GM20431 (cell line): ENCODE results near the gene CFAP141.

Source experiments
- in situ Hi-C: fragments of 300-500 bp; cut with MseI, MboI; formaldehyde crosslinking; loops from one replicate; pipeline ENCODE4 v1.15.0; 2020; ENCODE audit warnings: low sequenced_read_pairs; ENCODE audit not compliant: unreplicated experiment

CFAP141 gene

DNA sequence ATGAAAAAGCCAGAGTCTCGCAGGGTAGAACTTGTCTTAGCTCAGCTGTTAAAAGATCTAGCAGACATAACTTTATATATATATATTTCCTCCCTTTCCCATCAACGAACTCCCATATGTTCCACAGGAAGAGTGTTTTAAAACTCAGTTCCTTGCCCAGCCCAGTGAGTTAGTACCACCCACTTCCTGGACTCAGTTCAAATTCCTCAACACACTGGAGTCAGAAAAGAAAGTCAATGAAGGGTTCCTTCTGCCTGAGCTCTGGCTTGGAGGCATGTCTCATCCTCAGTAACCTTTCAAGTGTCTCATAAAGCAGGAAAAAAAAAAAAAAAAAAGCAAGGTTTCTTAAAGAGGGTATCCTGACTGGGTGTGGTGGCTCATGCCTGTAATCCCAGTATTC lies 29.8 kb downstream of the CFAP141 start:
- in situ Hi-C loops, result no loop called here

DNA sequence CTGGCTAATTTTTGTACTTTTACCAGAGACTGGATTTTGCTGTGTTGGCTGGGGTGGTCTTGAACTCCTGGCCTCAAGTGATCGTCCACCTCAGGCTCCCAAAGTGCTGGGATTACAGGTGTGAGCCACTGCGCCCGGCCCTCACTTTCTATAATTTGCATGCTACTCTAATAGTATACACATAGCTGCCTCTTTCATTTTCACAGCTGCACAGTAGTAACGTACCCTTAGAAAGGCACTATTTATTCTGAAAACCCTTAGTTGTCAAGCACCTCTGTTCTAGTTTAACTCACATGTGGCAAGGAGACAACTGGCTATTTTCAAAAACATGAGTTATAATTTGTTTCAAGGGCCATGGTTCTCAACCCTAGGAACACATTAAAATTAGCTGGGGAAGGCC lies 31.5 kb downstream of the CFAP141 start:
- in situ Hi-C loops, result no loop called here

DNA sequence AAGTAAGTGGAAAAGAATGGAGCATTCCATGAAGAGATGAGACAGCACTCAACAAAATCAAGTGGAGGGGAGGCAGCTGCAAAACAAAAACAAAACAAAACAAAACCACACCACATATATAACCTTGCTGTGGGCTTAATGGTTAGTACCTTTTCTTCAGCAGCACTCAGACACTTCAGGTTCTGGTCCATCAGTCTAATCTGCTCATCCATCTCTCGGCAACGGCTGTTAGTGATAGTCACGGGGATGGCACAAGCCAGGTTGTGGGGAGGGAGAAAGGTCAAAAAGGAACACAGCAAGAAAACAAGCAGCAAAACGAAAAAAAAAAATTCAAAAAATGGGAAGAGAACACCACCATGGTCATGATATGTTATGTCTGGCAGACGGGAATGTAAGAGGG lies 34.3 kb downstream of the CFAP141 start:
- in situ Hi-C loops, result no loop called here

DNA sequence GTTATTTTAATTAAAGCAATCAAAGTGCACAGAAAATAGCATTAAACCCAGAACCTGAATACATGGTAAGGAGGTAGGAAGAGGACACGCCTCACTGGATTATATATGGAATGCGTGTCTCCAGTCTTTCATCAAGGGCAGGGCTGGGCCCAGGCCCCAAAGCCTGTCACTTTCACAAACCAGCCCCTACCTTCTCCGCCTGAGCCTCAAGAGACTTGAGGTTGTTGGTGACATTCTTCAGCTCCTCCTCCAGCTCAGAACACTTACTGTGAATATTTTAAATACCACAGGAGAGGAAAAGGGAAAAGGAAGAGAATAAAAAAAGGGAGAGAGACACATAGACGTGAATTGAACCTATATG lies 34.9 kb downstream of the CFAP141 start:
- in situ Hi-C loops, result no loop called here

DNA sequence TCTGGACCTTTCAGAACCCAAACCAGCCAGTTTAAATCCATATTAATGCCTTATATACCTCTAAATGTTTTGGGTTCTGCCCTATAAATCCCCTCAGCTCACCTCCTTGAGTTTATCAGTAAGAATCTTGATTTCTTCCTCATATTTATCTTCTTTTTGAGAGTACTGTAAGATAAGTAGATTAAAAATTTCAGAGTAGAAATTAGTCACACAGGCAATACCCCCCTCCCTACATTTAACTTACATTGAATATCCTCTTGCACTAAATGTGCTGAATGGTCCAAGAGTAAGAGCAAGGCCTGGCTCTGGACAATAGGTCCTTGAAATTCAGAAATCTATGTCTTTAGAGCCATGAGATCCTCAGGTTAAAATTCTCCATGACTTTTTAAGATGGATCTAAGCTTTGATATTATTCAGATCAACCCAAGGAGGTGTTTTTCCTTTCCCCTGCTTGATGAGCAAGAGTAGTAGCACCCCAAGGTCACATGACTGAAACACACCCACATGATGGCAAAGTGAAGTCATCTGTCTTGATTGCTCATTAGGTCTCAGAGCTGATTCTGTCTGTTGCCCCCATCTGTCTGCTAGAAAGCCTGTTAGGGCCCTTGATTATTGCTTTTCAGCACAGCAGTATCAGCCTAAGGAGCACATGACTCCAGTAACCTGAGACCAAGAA lies 35.4 kb downstream of the CFAP141 start:
- in situ Hi-C loops, result no loop called here

DNA sequence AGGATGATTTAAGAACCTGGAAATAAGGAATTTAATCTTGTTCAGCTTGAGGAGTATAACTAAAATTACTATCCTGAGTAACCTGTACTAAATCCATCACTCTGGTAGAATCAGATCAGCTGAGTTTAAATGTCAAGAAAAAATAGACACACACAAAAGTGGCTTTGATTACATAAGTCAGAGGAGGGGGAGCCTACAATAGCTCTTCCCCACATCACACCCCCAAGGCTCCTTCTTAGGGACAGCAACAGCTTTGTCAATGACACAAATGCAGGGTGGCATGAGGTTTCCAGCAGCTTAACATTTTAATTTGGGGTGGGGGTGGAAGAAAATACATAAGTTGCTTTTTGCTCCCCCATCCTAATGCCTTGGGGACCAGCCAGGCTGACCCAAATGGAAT lies 38.7 kb downstream of the CFAP141 start:
- in situ Hi-C loops, result no loop called here

DNA sequence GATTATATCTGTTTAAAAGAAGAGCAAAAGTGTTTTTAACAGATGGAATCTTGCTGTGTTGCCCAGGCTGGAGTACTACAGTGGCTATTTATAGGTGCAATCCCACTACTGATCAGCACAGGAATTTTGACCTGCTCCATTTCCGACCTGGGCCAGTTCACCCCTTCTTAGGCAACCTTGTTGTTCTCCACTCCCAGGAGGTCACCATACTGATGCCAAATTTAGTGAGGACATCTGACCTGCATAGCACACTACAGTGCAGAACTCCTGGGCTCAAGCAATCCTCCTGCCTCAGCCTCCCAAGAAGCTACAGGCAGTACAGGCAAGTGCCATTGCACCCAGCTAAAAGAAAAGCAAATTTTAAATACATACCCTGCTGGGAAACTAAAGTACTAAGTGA lies 39.9 kb downstream of the CFAP141 start:
- in situ Hi-C loops, result no loop called here

DNA sequence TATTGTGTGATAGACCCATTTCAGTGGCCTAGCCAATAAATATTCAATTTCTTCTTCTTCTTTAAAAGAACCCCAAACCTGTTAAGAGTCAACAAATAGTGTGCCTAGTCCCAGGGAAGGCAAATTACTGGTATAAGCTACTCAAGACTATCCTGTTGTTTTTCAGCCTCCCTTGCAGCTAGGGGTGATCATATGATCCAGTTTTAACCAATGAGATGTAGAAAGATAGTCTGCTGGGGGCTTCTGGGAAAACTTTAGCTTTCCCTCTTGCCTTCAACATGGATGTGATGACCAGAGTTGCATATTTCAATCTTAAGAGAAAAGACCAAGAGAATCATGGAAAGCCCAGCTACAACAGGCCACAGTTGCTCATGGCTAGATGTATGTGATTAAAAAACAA lies 46.6 kb downstream of the CFAP141 start:
- in situ Hi-C loops, result no loop called here

DNA sequence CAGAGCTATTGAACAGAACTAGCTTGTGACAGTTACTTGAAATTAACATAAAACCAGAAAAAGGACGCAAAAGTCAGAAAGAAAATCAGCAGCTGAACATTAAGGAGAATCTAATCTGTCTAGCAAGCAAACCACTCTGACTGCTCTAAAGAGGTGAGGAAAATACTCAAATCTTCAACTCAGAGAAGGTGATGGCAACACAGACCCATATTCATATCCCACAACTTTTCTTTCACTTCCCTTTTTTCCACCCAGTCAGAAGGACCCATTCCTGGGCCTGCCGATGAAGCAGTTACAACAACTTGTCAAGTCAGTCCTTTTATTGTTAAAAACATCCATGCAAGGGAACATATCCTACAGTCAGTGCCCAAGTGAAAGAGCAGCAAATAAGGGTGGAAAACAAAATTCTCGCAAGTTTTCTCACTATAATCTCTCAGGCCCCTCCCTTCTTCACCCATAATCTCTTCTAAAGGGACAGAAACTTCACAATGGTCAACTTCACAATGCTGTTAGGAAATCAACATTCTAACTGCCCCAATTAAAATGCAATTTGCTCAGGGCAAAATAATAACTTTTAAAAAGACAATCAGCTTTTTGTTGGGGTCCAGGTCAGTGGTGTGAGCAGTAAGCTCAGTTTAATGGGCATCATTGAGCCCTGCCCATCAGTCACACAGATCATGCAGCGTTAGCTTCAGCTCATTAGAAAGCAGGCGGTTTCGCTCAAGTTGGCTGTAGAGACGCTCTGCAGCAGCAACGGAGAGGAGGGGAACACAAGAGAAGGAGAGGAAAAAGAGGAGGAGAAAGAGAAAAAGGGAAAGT lies 47.6 kb downstream of the CFAP141 start:
- in situ Hi-C loops, result no loop called here

DNA sequence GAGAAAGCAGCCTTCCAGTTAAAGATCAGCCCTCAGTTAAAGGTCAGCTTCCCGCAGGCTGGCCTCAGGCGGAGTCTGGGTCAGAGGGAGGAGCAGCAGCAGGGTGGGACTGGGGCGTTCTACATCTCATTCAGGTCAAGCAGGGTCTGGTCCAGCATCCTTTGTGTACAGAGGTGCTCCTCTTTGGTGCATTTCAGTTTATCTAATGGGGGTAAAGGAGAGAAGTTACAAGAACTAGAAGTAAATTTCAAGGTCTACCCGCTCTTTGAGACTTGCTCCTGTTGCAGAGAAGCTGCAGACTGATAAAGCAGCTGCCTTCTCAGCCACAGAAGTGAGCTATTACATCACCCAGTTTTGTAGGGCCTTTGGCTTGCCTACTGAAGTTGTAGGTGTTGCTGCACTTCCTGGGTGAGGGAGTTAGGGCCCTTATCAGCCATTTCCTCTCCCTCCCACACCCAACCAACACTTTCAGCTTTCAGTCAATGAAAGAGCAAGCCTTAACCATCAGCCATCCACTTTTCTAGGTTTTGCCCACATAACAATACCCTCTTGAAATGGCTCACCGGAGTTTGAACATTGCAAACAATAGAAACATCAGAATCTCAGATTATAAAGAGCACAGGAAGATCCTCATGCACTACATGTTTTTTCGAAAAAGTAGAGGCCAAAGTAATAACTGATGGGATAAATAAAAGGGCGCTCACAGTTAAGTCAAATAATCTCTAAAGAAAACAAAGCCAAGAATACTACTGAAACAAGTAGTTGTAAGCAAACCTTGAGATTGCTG lies 48.4 kb downstream of the CFAP141 start:
- in situ Hi-C loops, result no loop called here

DNA sequence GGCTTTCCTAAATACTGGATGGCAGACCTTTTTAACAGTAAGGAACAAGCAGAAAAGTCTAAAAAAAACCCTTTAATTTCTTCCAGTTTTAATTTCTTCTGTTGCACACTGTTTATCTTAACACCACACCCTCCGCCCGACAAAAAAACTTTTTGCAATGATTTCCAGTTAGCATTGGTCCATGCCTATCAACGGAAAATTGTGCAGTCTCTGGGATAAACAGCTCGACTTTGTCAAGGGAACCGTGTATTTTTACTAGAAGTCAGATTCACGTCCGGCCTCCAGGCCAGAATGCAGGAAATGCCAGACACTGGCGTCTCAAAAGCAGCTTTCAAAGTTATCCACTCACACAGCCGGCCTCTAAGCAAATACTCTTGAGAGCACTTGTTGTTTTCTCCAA lies 50.9 kb downstream of the CFAP141 start:
- in situ Hi-C loops, result no loop called here

DNA sequence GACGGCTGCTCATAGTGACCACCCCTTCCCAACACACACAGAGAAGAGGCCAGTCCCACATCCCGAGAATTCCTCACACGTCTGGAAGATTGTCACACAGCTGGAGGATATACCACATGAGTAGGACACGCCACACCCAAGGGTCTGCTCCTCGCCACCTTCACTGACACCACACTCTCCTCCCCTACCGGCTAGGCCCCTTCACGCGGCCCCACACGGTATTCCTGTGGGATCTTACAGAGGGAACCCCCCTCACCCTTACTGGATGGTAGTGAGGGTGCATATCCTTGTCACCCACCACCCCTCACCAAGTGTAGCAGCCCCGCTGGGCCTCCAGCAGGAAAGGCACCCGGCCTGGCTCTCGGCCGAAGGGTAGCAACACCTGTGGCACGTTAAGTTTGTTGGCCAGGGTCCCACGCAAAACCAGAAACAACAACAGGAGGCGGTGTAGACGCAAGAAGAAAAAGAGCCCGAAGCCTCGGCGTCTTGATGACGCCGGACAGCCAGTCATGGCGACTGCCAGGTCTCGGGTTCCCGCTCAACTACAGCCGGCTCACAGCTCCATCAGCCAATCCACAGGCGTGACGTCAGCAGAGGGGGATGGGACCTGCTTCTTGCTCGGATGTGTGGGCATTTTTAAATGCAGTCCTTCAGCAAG lies 51.5 kb downstream of the CFAP141 start, which contains the start of gene NUP210L:
Gene NUP210L (minus strand): TSS at position 540 of the 658 bp plus-strand sequence.
- in situ Hi-C loops, result no loop called here

DNA sequence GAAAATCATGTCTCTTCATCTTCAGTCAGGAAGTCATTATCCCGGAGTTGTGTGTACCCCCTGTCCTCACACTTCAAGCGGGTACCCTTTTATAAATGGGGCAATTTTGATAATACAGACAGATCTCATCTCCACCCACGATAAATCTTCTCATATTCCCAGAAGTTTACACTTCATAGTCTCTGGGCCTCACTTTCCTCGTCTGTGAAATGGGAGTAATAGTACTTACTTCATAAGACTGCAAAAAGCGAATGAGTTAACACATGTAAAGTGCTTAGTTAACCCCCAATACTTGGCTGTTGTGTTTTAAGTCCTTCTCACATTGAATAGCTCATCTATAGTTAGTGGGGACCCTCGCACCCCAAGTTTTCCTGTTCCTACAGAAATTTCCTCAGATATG lies 52.1 kb downstream of the CFAP141 start:
- in situ Hi-C loops, result no loop called here

DNA sequence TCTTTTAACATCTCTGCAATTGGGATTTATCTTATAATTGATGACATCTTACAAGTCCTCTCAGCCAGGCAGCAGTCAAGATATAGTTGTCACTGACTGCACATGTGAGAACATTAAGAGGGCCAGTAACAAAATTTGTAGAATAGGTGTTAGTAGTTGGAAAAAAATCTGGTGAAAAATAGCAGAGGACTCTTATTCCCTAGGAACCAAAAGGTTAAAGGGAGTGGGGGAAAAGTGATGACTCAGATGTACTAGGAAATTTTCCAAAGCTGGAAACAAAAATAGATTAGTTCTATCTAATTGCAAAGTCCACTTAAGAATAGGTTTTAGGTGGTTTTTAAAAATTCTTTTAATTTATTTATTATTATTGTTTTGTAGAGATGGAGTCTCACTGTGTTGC lies 54.8 kb downstream of the CFAP141 start:
- in situ Hi-C loops, result no loop called here
